ENCODE data around the gene OR52D1.

GRCh38 chr11:5488385-5488784 is at the start of gene OR52D1:
- TF ChIP-seq POLR2A (IDR thresholded peaks at IDR 0.05; ENCODE audit: low read depth, low read length) (no peak), POLR2AphosphoS5 (IDR thresholded peaks at IDR 0.05; ENCODE audit: low read depth, low read length) (no peak)
